IMR-90 (cell line): ENCODE results near the gene KLRF1. TPM values are rescaled to one million over a fixed set of nuclear protein-coding genes. Genes with fewer than 3 reads are reported as not detected.

ENCODE experiments used
- ATAC-seq: fragments of 200-7000 bp; cut with Tn5 transposase; 2 replicates; pipeline ENCODE4 v1.9.1; 2020; ENCODE audit warnings: low read depth, mild to moderate bottlenecking, moderate library complexity
- BruUV-seq: library from RNA; stranded (reverse); fragments of 400-500 nt; replicated peaks from 2 replicates; lab custom pipeline; 2021; lab: Mats Ljungman, UMichigan
- CTCF ChIA-PET: fragments of 300-600 bp; formaldehyde crosslinking; extraction: SDS; loops from one replicate; lab custom pipeline; 2021; ENCODE audit warnings: antibody characterized with exemption; lab: Yijun Ruan, JAX
- POLR2A ChIA-PET: fragments of 300-600 bp; sonication (Branson Sonifier 250); formaldehyde crosslinking; loops from one replicate; lab custom pipeline; 2022; ENCODE audit warnings: antibody characterized with exemption; ENCODE audit not compliant: unreplicated experiment; lab: Charles Lee
- DNase-seq: peaks from one replicate; pipeline ENCODE4 v3.0.0; 2013
- H2AFZ ChIP-seq: replicated peaks from 2 replicates; pipeline ENCODE3; 2013; ENCODE audit warnings: low read length, mild to moderate bottlenecking; ENCODE audit not compliant: poor library complexity
- H2AK5ac ChIP-seq: 2 replicates; pipeline ENCODE4 v1.6.1; 2013; ENCODE audit warnings: low read depth, low read length, inconsistent platforms
- H2AK9ac ChIP-seq: replicated peaks from 2 replicates; pipeline ENCODE3; 2013; ENCODE audit warnings: mild to moderate bottlenecking, low read depth, low read length, moderate library complexity; ENCODE audit not compliant: poor library complexity
- H2BK120ac ChIP-seq: 2 replicates; pipeline ENCODE4 v1.6.1; 2013; ENCODE audit warnings: low read depth, low read length, inconsistent platforms
- H2BK15ac ChIP-seq: 3 replicates; pipeline ENCODE4 v1.6.1; 2013; ENCODE audit warnings: low read depth, low read length, inconsistent platforms
- H2BK20ac ChIP-seq: 2 replicates; pipeline ENCODE4 v1.6.1; 2013; ENCODE audit warnings: low read depth, mild to moderate bottlenecking, inconsistent platforms, low read length, moderate library complexity
- H2BK5ac ChIP-seq: 2 replicates; pipeline ENCODE4 v1.6.1; 2013; ENCODE audit warnings: mild to moderate bottlenecking, low read depth, low read length, inconsistent platforms; ENCODE audit not compliant: poor library complexity, severe bottlenecking
- H3K14ac ChIP-seq: replicated peaks from 2 replicates; pipeline ENCODE4 v1.6.1; 2013; ENCODE audit warnings: low read depth, low read length, inconsistent platforms
- H3K18ac ChIP-seq: 2 replicates; pipeline ENCODE4 v1.6.1; 2013; ENCODE audit warnings: low read depth, low read length, control low read depth
- H3K23ac ChIP-seq: 2 replicates; pipeline ENCODE4 v1.6.1; 2013; ENCODE audit warnings: low read depth, low read length, inconsistent platforms
- H3K27ac ChIP-seq: 2 replicates; pipeline ENCODE4 v1.5.1; 2013; ENCODE audit warnings: mild to moderate bottlenecking, control low read depth, low read length; ENCODE audit not compliant: insufficient read depth
- H3K27me3 ChIP-seq: 2 replicates; pipeline ENCODE4 v1.6.1; 2013; ENCODE audit warnings: low read length; ENCODE audit not compliant: control insufficient read depth, insufficient read depth
- H3K36me3 ChIP-seq: 2 replicates; pipeline ENCODE4 v1.6.1; 2013; ENCODE audit warnings: low read length, mixed read lengths; ENCODE audit not compliant: control insufficient read depth, insufficient read depth
- H3K4ac ChIP-seq: 2 replicates; pipeline ENCODE4 v1.6.1; 2013; ENCODE audit warnings: low read depth, low read length, inconsistent platforms
- H3K4me1 ChIP-seq: 2 replicates; pipeline ENCODE4 v1.6.1; 2013; ENCODE audit warnings: low read length, mixed read lengths; ENCODE audit not compliant: control insufficient read depth, insufficient read depth
- H3K4me2 ChIP-seq: 2 replicates; pipeline ENCODE4 v1.6.1; 2013; ENCODE audit warnings: low read depth, mild to moderate bottlenecking, control low read depth, low read length, moderate library complexity
- H3K4me3 ChIP-seq: 2 replicates; pipeline ENCODE4 v1.5.1; 2013; ENCODE audit warnings: low read depth, mild to moderate bottlenecking, control low read depth, low read length, moderate library complexity; ENCODE audit not compliant: insufficient read depth
- H3K56ac ChIP-seq: 2 replicates; pipeline ENCODE4 v1.6.1; 2013; ENCODE audit warnings: low read length, inconsistent platforms; ENCODE audit not compliant: insufficient read depth; ENCODE audit errors: extremely low read depth
- H3K79me1 ChIP-seq, 2 experiments: 2 replicates each; pipeline ENCODE4 v1.6.1; 2013; ENCODE audit warnings: low read length in 2 of 2, inconsistent platforms in 1 of 2, low read depth in 1 of 2
- H3K9ac ChIP-seq: 2 replicates; pipeline ENCODE4 v1.6.1; 2013; ENCODE audit warnings: low read depth, low read length, control low read depth
- H3K9me1 ChIP-seq: 2 replicates; pipeline ENCODE4 v1.6.1; 2013; ENCODE audit warnings: low read length, inconsistent platforms; ENCODE audit not compliant: insufficient read depth
- H3K9me3 ChIP-seq: 2 replicates; pipeline ENCODE4 v1.6.1; 2013; ENCODE audit warnings: low read length; ENCODE audit not compliant: control insufficient read depth, insufficient read depth
- H4K20me1 ChIP-seq: 2 replicates; pipeline ENCODE4 v1.6.1; 2013; ENCODE audit warnings: low read length, inconsistent platforms; ENCODE audit not compliant: insufficient read depth
- H4K5ac ChIP-seq: 2 replicates; pipeline ENCODE4 v1.6.1; 2013; ENCODE audit warnings: mild to moderate bottlenecking, low read depth, low read length, control low read depth
- H4K8ac ChIP-seq, 2 experiments: 2 replicates each; pipeline ENCODE4 v1.6.1; 2013; ENCODE audit warnings: low read depth in 2 of 2, low read length in 2 of 2, control low read depth in 1 of 2, inconsistent platforms in 1 of 2
- H4K91ac ChIP-seq: 2 replicates; pipeline ENCODE4 v1.6.1; 2013; ENCODE audit warnings: low read depth, low read length, inconsistent platforms; ENCODE audit not compliant: insufficient read depth
- ELK1 ChIP-seq: fragments of 150-350 bp; IDR thresholded peaks from 2 replicates; pipeline ENCODE4 v1.6.1; 2016; ENCODE audit warnings: low read depth, mild to moderate bottlenecking, low read length, moderate library complexity, borderline replicate concordance
- dilution Hi-C: fragments of 300-500 bp; cut with HindIII; formaldehyde crosslinking; loops from one replicate; pipeline ENCODE4 v1.14.3; 2018; ENCODE audit warnings: low sequenced_read_pairs; ENCODE audit not compliant: unreplicated experiment
- in situ Hi-C: fragments of 300-500 bp; cut with MboI; formaldehyde crosslinking; loops from 3 replicates; pipeline ENCODE4 v1.14.3; 2019; ENCODE audit warnings: low sequenced_read_pairs, inconsistent platforms, mixed read lengths
- intact Hi-C: fragments of 100-400 bp; cut with micrococcal nuclease; formaldehyde crosslinking; loops from 2 replicates; pipeline ENCODE4 v1.10.0; 2022
- polyA plus RNA-seq, 3 experiments: library from polyadenylated mRNA; depleted of rRNA; stranded (reverse); fragments of >200 nt; gene quantifications; 2 replicates each; pipeline ENCODE4 v1.2.3, GENCODE V29; 2012; ENCODE audit warnings: low replicate concordance in 1 of 3
- total RNA-seq: library from RNA; depleted of rRNA; stranded (reverse); fragments of >200 nt; gene quantifications from 2 replicates; pipeline ENCODE4 v1.2.3, GENCODE V29; 2012

The KLRF1 gene
- total and polyA plus RNA-seq, 2 of the 4 experiments (the other 2 are of a cell fraction) = not detected

GRCh38 chr12:9809866-9810265, 17.4 kb upstream of the KLRF1 start:
- Histone ChIP-seq H4K5ac (no peak overlapping the region), H2AFZ (no peak overlapping the region), H3K56ac (no peak overlapping the region), H3K79me1 (no peaks in the 10 kb centered on the region), H3K9me1 (no peaks in the 10 kb centered on the region), H3K14ac (no peak overlapping the region), H3K27me3 (peaks cover 5% of the 10 kb centered on the region), H3K36me3 (no peaks in the 10 kb centered on the region), H2BK20ac (no peak overlapping the region), H3K23ac (no peak overlapping the region), H2AK5ac (no peak overlapping the region), H2BK5ac (no peak overlapping the region), H3K9me3 (no peaks in the 10 kb centered on the region), H3K4me1 (no peaks in the 10 kb centered on the region), H3K4me3 (no peak overlapping the region), H3K9ac (no peak overlapping the region), H2BK15ac (no peak overlapping the region), H3K18ac (no peak overlapping the region), H4K91ac (no peak overlapping the region), H3K27ac (no peak overlapping the region), H4K8ac (no peak overlapping the region), H3K4me2 (no peak overlapping the region), H2BK120ac (no peak overlapping the region), H4K20me1 (no peaks in the 10 kb centered on the region), H2AK9ac (no peak overlapping the region), H3K4ac (no peak overlapping the region)
- ATAC-seq (no peak), DNase-seq (no peak)
- no TSS peak for BruUV-seq
- CTCF ChIA-PET = interaction anchor here (0.6 kb wide), 2 partner anchors 41 to 353 kb away, joined by 4 to 7 read pairs; no protein-coding TSS in a partner anchor
- intact Hi-C loops (no loop called here), in situ Hi-C loops (loop anchor here (10.0 kb wide), 1 partner anchor 115 kb away; no protein-coding TSS in a partner anchor), dilution Hi-C loops (no loop called here)
- no peak for TF ChIP-seq ELK1
- POLR2A ChIA-PET = no interaction called here
